ENCODE results near the gene ZNF184.

The ZNF184 gene

GRCh38 chr6:27472617-27473400 lies at the start of gene ZNF184:
Gene ZNF184, minus strand, starts transcription at chr6:27473105. Its CDS starts 811 bp downstream, at chr6:27472294.
- DNase-seq (ENCODE audit: low spot score), result peak; percentile 85

DNA sequence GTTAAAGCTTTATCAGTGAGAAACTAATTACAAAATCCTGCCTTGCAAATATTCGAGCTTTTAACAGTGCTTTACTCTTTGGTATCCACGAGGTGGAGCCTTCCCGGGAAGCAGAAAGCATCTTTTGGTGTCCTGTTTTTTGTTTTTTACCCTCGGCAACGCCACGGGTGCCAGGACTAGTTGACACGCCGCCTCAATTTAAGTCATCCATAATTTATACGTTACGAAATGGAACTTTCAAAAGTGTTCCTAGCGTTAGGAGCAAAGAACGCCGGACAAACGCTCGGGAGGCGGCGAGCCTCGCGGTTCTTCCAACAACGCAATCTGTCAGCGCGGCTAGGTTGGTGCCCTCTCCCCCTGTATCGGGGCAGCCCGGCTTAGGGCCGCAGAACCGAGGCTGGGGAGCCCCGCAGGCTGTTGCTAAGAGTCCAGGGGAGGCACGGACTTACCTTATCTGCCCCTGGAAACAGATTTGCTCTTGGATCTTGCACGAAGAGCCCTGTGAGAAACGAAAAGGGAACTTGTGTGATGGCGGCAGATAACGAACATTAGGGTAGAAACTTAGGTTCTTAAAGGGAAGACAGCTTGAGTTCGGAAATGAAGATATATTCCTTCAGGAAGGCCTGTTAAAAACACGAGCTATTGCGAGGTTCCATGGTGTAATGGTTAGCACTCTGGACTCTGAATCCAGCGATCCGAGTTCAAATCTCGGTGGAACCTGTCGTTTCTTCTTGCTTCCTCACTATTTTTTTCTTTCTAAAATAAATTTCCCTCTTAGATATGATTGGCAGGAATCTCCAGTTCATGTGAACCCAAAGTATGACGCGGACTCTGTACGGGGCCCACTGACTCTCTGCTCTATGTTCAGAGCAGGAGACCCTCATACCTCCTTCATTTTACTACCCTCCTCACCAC lies 46.2 kb upstream of the ZNF184 start:
- DNase-seq (ENCODE audit: low spot score), result peak; percentile 71

DNA sequence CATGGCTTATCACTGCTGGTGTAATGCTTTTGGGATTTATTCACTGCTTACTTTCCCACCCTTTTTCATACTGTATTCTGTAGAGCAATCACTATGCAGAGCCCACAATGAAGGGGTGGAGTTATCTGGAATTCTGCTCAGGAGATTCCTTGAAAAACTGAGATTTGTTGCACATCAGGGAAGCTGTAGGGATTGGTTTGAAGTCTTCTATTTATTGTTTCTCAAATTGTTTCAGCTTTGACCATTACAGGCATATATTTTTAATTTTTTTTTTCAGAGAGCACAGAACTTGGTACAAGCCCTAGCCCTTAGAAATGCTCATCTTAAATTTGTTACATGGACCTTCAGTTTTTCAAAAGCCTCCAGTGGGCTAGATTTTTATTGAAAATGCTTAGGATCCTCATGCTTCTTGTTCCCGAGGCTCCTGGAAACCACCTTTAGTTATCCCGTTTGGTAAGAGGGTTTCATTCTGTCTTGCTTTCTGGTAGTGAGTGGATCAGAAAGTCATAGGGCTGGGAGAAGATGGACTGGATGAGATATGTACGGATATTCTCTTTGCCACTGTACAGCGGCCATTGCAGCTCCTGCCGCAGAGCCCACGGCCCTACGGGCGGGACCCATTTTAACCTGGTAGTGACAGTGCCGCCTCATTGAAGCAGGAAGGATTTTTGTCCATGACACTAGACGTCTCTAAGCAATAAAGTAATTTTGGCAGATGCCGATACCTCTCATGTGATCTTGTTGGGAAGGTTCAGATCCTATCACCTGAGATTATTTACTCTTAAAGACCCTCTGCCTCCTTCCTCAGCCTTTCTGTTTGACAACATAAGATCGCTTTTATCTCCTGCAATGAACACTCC lies 45.3 kb upstream of the ZNF184 start:
- no peak for DNase-seq (ENCODE audit: low spot score)

GRCh38 chr6:27517238-27517637 lies 44.3 kb upstream of the ZNF184 start:
- DNase-seq (ENCODE audit: low spot score), result no peak

DNA sequence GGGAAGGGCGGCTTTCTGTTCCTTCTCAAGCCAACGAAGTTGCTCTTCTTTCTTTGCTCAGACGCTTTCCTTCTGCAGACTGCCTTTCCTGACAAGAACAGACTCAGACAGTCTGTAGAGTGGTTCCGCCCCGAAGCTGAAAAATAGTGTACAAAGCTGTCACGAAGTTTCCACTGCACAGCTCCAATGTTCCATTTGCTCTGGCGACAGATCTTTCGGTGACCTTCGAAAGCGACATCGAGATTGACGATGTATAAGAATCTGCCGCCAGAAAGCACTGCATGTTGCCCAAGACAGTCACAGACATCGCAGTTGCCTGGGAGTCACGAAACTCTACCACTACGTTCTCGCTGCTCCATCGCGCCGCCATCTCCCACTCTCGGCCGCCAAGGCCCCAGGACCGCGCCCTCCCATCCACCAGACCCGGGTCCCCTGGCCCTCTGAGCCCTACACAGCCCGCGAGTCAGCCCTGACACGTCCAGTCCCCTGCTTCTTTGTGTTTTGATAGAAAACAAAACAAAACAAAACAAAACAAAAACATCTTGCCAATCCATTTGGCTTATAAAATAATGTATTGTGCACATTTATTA lies 42.1 kb upstream of the ZNF184 start:
- DNase-seq (ENCODE audit: low spot score), result no peak

GRCh38 chr6:27512525-27512924 lies 39.6 kb upstream of the ZNF184 start:
- no peak for DNase-seq (ENCODE audit: low spot score)

GRCh38 chr6:27507041-27507956 lies 34.4 kb upstream of the ZNF184 start:
- no peak for DNase-seq (ENCODE audit: low spot score)

GRCh38 chr6:27505209-27506027 lies 32.5 kb upstream of the ZNF184 start:
- no peak for DNase-seq (ENCODE audit: low spot score)

DNA sequence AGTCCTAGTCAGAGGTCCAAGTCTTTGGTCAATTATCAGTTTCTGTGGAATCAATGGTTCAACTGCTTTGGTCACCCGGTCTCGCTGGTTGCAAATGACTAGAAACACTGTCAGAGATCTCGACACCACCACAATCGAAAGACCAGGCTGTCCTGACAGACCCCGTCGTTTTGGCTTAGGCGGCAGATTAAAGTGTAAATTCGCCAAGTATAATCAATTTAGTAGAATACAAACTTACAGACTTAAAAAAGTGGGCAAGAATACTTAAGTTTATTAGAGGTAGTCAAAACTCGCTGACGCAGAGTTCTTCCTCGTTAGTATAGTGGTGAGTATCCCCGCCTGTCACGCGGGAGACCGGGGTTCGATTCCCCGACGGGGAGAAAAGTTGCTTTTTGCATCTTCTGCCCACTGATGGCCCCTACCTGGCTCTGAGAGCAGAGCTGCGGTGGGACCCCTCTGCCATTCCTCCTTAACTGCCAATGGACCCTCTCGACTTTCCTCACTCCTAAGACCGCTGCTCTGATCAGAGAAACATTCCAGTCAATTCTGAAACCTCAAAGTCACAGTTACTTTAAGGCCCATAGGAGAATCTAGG lies 30.6 kb upstream of the ZNF184 start:
- DNase-seq (ENCODE audit: low spot score), result peak; percentile 74

GRCh38 chr6:27502508-27503435 lies 29.9 kb upstream of the ZNF184 start:
- peak; percentile 39 for DNase-seq (ENCODE audit: low spot score)

DNA sequence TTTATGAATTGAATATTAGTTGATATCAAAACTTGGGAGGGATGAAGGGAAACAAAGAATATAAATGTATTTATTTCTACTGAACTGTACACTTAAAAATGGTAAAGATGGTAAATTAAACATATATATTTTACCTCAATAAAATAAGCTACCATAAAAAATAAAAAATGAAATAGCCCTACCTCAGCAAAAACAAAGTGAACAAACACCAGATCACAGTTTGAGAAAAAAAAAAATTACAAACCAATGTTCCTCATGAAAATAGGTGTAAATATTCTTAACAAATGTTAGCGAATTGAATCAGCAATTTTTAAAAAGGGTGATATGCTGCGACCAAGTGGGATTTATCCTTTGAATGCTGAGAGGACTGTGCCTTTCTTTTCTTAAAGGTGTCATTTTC lies 28.3 kb upstream of the ZNF184 start:
- no peak for DNase-seq (ENCODE audit: low spot score)

GRCh38 chr6:27500177-27500576 lies 27.3 kb upstream of the ZNF184 start:
- DNase-seq (ENCODE audit: low spot score), result no peak

GRCh38 chr6:27495386-27496135 lies 22.7 kb upstream of the ZNF184 start:
- peak; percentile 40 for DNase-seq (ENCODE audit: low spot score)

DNA sequence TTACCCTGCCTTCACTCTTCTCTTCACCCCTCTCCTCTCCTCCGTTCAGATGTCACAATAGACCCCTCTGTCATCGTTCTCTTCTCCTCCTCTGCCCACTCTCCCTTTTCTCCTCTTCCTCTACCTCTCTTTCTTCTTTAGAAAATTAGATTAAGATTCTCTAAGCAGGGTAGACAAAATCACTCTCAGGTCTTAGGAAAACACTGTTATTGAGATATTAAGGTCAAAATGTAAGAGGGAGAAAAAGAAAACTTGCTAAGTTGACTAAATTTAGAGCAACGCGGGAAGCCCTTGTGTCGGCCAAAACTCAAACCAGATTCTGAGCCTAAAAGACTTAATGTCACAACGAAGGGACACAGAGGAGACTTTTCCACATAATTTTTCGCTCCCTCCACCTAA lies 22.1 kb upstream of the ZNF184 start:
- no peak for DNase-seq (ENCODE audit: low spot score)

GRCh38 chr6:27494103-27494502 lies 21.2 kb upstream of the ZNF184 start:
- no peak for DNase-seq (ENCODE audit: low spot score)

- no peak for DNase-seq (ENCODE audit: low spot score)
These were observed 19.8 kb upstream of the ZNF184 start for GRCh38 chr6:27492631-27493190.
